Gastrocnemius medialis (tissue), 4 donors: ENCODE measurements around the gene ERO1B. TPM values are rescaled to one million over a fixed set of nuclear protein-coding genes. Genes with fewer than 3 reads are reported as not detected.
A peak's percentile ranks its signal among the peaks of the same experiment; 100 is the strongest.

Experiments used
- ATAC-seq, 2 donors: fragments of 150-250 bp; one replicate each; pipeline ENCODE4 v1.9.1; 2016
- DNase-seq, 2 donors: peaks; one replicate each; pipeline ENCODE4 v3.0.0-alpha.2; 2019
- H3K27ac ChIP-seq, 4 donors: fragments of 200-600 bp; sonication (generic); 1 replicate in 1 of 4; 2 replicates in 3 of 4; pipeline ENCODE4 v1.5.1; 2016 to 2018; ENCODE audit warnings: mild to moderate bottlenecking in 2 of 4, moderate library complexity in 1 of 4
- H3K27me3 ChIP-seq, 3 donors: fragments of 200-600 bp; sonication (generic) in 2 of 3; 1 replicate in 1 of 3; 2 replicates in 2 of 3; pipeline versions ENCODE4 v1.5.1 to v1.6.0; 2016 to 2019; ENCODE audit warnings: mild to moderate bottlenecking in 1 of 3, moderate library complexity in 1 of 3
- H3K36me3 ChIP-seq, 2 donors: fragments of 200-600 bp; sonication (generic) in 1 of 2; one replicate each; pipeline ENCODE4 v1.5.1; 2017 to 2018
- H3K4me1 ChIP-seq, 2 donors: fragments of 200-600 bp; sonication (generic) in 1 of 2; one replicate each; pipeline ENCODE4 v1.5.1; 2016 to 2017; ENCODE audit warnings: mild to moderate bottlenecking in 2 of 2
- H3K4me3 ChIP-seq, 4 donors: fragments of 200-600 bp; sonication (generic) in 3 of 4; 1 replicate in 1 of 4; 2 replicates in 3 of 4; pipeline ENCODE4 v1.5.1; 2016 to 2019; ENCODE audit warnings: mild to moderate bottlenecking in 2 of 4
- H3K9me3 ChIP-seq, 3 donors: fragments of 200-600 bp; sonication (generic) in 2 of 3; 1 replicate in 1 of 3; 2 replicates in 2 of 3; pipeline ENCODE4 v1.5.1; 2016 to 2019
- CTCF ChIP-seq, 5 experiments: fragments of 450-650 bp in 3 of 5; fragments of 200-600 bp in 2 of 5; sonication (generic) in 2 of 5; IDR thresholded peaks in 4 of 5; conservative IDR thresholded peaks in 1 of 5; 1 replicate in 4 of 5; 2 replicates in 1 of 5; pipeline ENCODE4 v1.5.1; 2016 to 2019; ENCODE audit warnings: antibody characterized with exemption in 5 of 5, mild to moderate bottlenecking in 3 of 5, moderate library complexity in 3 of 5
- POLR2A ChIP-seq, 2 donors: fragments of 450-650 bp; IDR thresholded peaks; one replicate each; pipeline ENCODE4 v1.6.1; 2017; ENCODE audit warnings: antibody characterized with exemption in 2 of 2, mild to moderate bottlenecking in 2 of 2, moderate library complexity in 2 of 2
- in situ Hi-C, 4 donors: fragments of 200-750 bp; cut with MboI; loops; one replicate each; pipeline versions ENCODE4 v1.15.0 to v1.8.0; 2017; ENCODE audit warnings: low sequenced_read_pairs in 4 of 4
- intact Hi-C: fragments of 100-400 bp; cut with DNase I; formaldehyde crosslinking; loops from one replicate; pipeline ENCODE4 v1.15.1; 2023; ENCODE audit warnings: low total_unique reads
- total RNA-seq, 4 donors: library from RNA; depleted of rRNA; stranded (reverse); fragments of >200 nt; gene quantifications; one replicate each; pipeline versions ENCODE4 v1.1.0 to v1.2.3, GENCODE V29; 2016

ERO1B gene
- total RNA-seq, 4 donors from 2014 or later = 3.6 to 10.2 (median 5.8) TPM

DNA sequence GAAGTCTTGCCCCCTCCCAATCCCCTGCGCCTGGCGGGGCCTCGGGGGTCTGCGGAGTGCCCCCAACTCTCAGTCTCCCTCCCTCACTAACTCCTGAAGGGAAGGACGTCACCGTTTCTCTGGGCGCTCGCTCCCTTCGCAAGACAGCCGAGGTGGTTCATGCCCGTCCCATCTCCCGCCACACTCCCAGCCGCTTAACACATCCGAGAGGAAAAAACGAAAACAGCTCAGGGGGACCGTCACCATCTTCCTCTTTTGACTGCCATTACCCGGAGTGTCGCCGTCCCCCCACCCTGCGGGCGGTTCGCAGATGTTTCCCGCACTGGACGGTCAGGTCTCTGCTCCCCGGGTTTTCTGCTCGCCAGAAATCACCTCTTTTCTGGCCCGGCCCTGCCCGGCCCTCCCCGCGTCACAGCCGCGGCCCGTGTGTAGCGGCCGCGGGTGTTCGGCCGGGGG is 532 bp downstream of the ERO1B start:
- peaks cover 9% of the 10 kb centered on the region in 2 donors for H3K4me1 ChIP-seq
- TF ChIP-seq CTCF (IDR thresholded peaks at IDR 0.05 in 4 of 5, conservative IDR thresholded peaks at IDR 0.05 in 1 of 5) = no peak
- no peak for TF ChIP-seq POLR2A (IDR thresholded peaks at IDR 0.05)
- no peaks in the 10 kb centered on the region for H3K27me3 ChIP-seq
- in situ Hi-C loops (loop anchor here in 2 of 4 donors (10.0 to 25.0 kb wide), 2 partner anchors 506 to 514 kb away; partner anchors contain the start of gene MTR (in 2 of the 2)), intact Hi-C loops (loop anchor here (5.0 to 10.0 kb wide), 3 partner anchors 241 to 514 kb away; partner anchors contain the start of genes LGALS8, LYST and MTR)
- no peaks in the 10 kb centered on the region for H3K9me3 ChIP-seq
- DNase-seq (peak; percentile 13 to 22), ATAC-seq (peak; percentile 56 to 65)
- no peaks in the 10 kb centered on the region for H3K36me3 ChIP-seq
- H3K4me3 ChIP-seq = peak overlapping the region; percentile 82 to 96 (median 94)
- peak overlapping the region; percentile 83 to 93 (median 87) for H3K27ac ChIP-seq

- Histone ChIP-seq H3K4me3 (peak overlapping the region; percentile 82 to 96 (median 94)), H3K4me1 (peaks cover 9% of the 10 kb centered on the region in 2 donors), H3K36me3 (no peaks in the 10 kb centered on the region), H3K27me3 (no peaks in the 10 kb centered on the region), H3K27ac (peak overlapping the region; percentile 83 to 93 (median 87)), H3K9me3 (no peaks in the 10 kb centered on the region)
- ATAC-seq (no peak), DNase-seq (no peak)
- in situ Hi-C loops = loop anchor here in 2 of 4 donors (10.0 to 25.0 kb wide), 2 partner anchors 507 to 514 kb away; partner anchors contain the start of gene MTR (in 2 of the 2)
- TF ChIP-seq CTCF (IDR thresholded peaks at IDR 0.05 in 4 of 5, conservative IDR thresholded peaks at IDR 0.05 in 1 of 5) = no peak
- TF ChIP-seq POLR2A (IDR thresholded peaks at IDR 0.05) = no peak
- intact Hi-C loops = loop anchor here (5.0 to 10.0 kb wide), 3 partner anchors 242 to 514 kb away; partner anchors contain the start of genes LGALS8, LYST and MTR
Measured at GRCh38 chr1:236280438-236281197, 1.1 kb downstream of the ERO1B start.

GRCh38 chr1:236275586-236275985 is 6.2 kb downstream of the ERO1B start:
- no peaks in the 10 kb centered on the region for H3K36me3 ChIP-seq
- H3K9me3 ChIP-seq = no peaks in the 10 kb centered on the region
- H3K27ac ChIP-seq = no peak overlapping the region
- ATAC-seq (no peak), DNase-seq (no peak)
- intact Hi-C loops = no loop called here
- H3K27me3 ChIP-seq = no peaks in the 10 kb centered on the region
- no peak for TF ChIP-seq CTCF (IDR thresholded peaks at IDR 0.05 in 4 of 5, conservative IDR thresholded peaks at IDR 0.05 in 1 of 5)
- TF ChIP-seq POLR2A (IDR thresholded peaks at IDR 0.05) = no peak
- in situ Hi-C loops = loop anchor here in 1 of 4 donors (25.0 kb wide), 1 partner anchor 512 kb away; the partner anchor contains the start of gene MTR
- H3K4me3 ChIP-seq = no peak overlapping the region
- peaks cover 0 to 5% of the 10 kb centered on the region in 2 donors for H3K4me1 ChIP-seq

GRCh38 chr1:236275061-236275460 is 6.7 kb downstream of the ERO1B start:
- DNase-seq = no peak
- intact Hi-C loops (no loop called here), in situ Hi-C loops (loop anchor here in 1 of 4 donors (25.0 kb wide), 1 partner anchor 512 kb away; the partner anchor contains the start of gene MTR)
- Histone ChIP-seq H3K4me1 (no peaks in the 10 kb centered on the region), H3K4me3 (no peak overlapping the region), H3K9me3 (no peaks in the 10 kb centered on the region), H3K27me3 (no peaks in the 10 kb centered on the region), H3K36me3 (no peaks in the 10 kb centered on the region), H3K27ac (no peak overlapping the region)
- TF ChIP-seq POLR2A (IDR thresholded peaks at IDR 0.05) = no peak
- TF ChIP-seq CTCF (IDR thresholded peaks at IDR 0.05 in 4 of 5, conservative IDR thresholded peaks at IDR 0.05 in 1 of 5) = no peak
- no peak for ATAC-seq
